Loucy (cell line): ENCODE data around the gene CLSTN2.

Experiments
- H2AFZ ChIP-seq: fragments of 200-600 bp; sonication (generic); 2 replicates; pipeline ENCODE4 v1.6.0; 2016; ENCODE audit warnings: antibody characterized with exemption, mild to moderate bottlenecking, low read length, moderate library complexity
- H3F3A ChIP-seq: fragments of 200-600 bp; 2 replicates; pipeline ENCODE4 v1.6.0; 2016; ENCODE audit warnings: antibody characterized with exemption, low read depth, mild to moderate bottlenecking
- H3K27me3 ChIP-seq: fragments of 200-600 bp; sonication (generic); 2 replicates; pipeline ENCODE4 v1.6.1; 2014; ENCODE audit warnings: low read length, mild to moderate bottlenecking; ENCODE audit not compliant: insufficient read depth, poor library complexity, severe bottlenecking
- H3K36me3 ChIP-seq: fragments of 200-600 bp; sonication (generic); 2 replicates; pipeline ENCODE4 v1.6.1; 2016; ENCODE audit warnings: low read length; ENCODE audit not compliant: insufficient read depth
- H3K4me1 ChIP-seq: fragments of 200-600 bp; sonication (generic); 2 replicates; pipeline ENCODE4 v1.5.1; 2014; ENCODE audit warnings: low read length, mild to moderate bottlenecking; ENCODE audit not compliant: insufficient read depth, poor library complexity, severe bottlenecking
- H3K4me2 ChIP-seq: fragments of 200-600 bp; sonication (generic); 2 replicates; pipeline ENCODE4 v1.6.0; 2014; ENCODE audit warnings: antibody characterized with exemption, low read length, low read depth, mild to moderate bottlenecking; ENCODE audit not compliant: poor library complexity, severe bottlenecking
- H3K4me3 ChIP-seq: fragments of 200-600 bp; sonication (generic); 2 replicates; pipeline ENCODE4 v1.5.1; 2014; ENCODE audit warnings: low read length, mild to moderate bottlenecking, mixed read lengths; ENCODE audit not compliant: poor library complexity, severe bottlenecking
- H3K79me2 ChIP-seq: fragments of 200-600 bp; sonication (generic); 2 replicates; pipeline ENCODE4 v1.6.1; 2014; ENCODE audit warnings: low read length; ENCODE audit not compliant: insufficient read depth
- H3K9ac ChIP-seq: fragments of 200-600 bp; sonication (generic); 2 replicates; pipeline ENCODE4 v1.6.0; 2014; ENCODE audit warnings: mild to moderate bottlenecking, low read depth, low read length, moderate library complexity; ENCODE audit not compliant: poor library complexity, severe bottlenecking
- H3K9me2 ChIP-seq: fragments of 200-600 bp; sonication (generic); replicated peaks from 2 replicates; pipeline ENCODE4 v1.6.1; 2016; ENCODE audit warnings: low read depth, low read length, mixed read lengths
- H3K9me3 ChIP-seq: fragments of 200-600 bp; sonication (generic); 2 replicates; pipeline ENCODE4 v1.6.1; 2014; ENCODE audit warnings: mild to moderate bottlenecking, antibody characterized with exemption, low read length, low read depth; ENCODE audit not compliant: insufficient read depth
- H4K20me1 ChIP-seq: fragments of 200-600 bp; sonication (generic); 2 replicates; pipeline ENCODE4 v1.6.0; 2014; ENCODE audit warnings: antibody characterized with exemption, low read length, mild to moderate bottlenecking; ENCODE audit not compliant: insufficient read depth, poor library complexity, severe bottlenecking
- CTCF ChIP-seq: fragments of 200-600 bp; sonication (generic); conservative IDR thresholded peaks from 2 replicates; pipeline ENCODE4 v1.5.1; 2014; ENCODE audit warnings: mild to moderate bottlenecking, antibody characterized with exemption, low read length
- EZH2phosphoT487 ChIP-seq: fragments of 200-600 bp; IDR thresholded peaks from 2 replicates; pipeline ENCODE4 v1.6.1; 2018; ENCODE audit warnings: antibody characterized with exemption, mild to moderate bottlenecking, moderate library complexity, borderline replicate concordance

Gene CLSTN2

GRCh38 chr3:140316466-140316865 is 381.5 kb downstream of the CLSTN2 start:
- TF ChIP-seq CTCF (no peak), EZH2phosphoT487 (no peak)
- Histone ChIP-seq H3K4me1 (no peaks in the 10 kb centered on the region), H3K79me2 (no peaks in the 10 kb centered on the region), H3K9me2 (no peaks in the 10 kb centered on the region), H3K36me3 (no peaks in the 10 kb centered on the region), H4K20me1 (no peaks in the 10 kb centered on the region), H3K9ac (no peak overlapping the region), H3K27me3 (no peaks in the 10 kb centered on the region), H3K4me3 (no peak overlapping the region), H2AFZ (no peak overlapping the region), H3K9me3 (no peaks in the 10 kb centered on the region), H3F3A (no peaks in the 10 kb centered on the region), H3K4me2 (no peak overlapping the region)

- Histone ChIP-seq H2AFZ (no peak overlapping the region), H3K9me2 (no peaks in the 10 kb centered on the region), H3K9me3 (no peaks in the 10 kb centered on the region), H3K4me2 (no peak overlapping the region), H3K79me2 (no peaks in the 10 kb centered on the region), H3K4me1 (no peaks in the 10 kb centered on the region), H3K36me3 (no peaks in the 10 kb centered on the region), H3K4me3 (no peak overlapping the region), H4K20me1 (no peaks in the 10 kb centered on the region), H3K9ac (no peak overlapping the region), H3F3A (no peaks in the 10 kb centered on the region), H3K27me3 (no peaks in the 10 kb centered on the region)
- TF ChIP-seq EZH2phosphoT487 (no peak), CTCF (no peak)
Measured at GRCh38 chr3:140316868-140317400, 381.9 kb downstream of the CLSTN2 start.

- Histone ChIP-seq H2AFZ (no peak overlapping the region), H3K79me2 (no peaks in the 10 kb centered on the region), H3F3A (no peaks in the 10 kb centered on the region), H3K9ac (no peak overlapping the region), H3K4me2 (no peak overlapping the region), H3K9me2 (no peaks in the 10 kb centered on the region; the same call in 1 of the 2 replicates), H4K20me1 (no peaks in the 10 kb centered on the region), H3K4me1 (no peaks in the 10 kb centered on the region), H3K36me3 (no peaks in the 10 kb centered on the region), H3K27me3 (no peaks in the 10 kb centered on the region), H3K4me3 (no peak overlapping the region), H3K9me3 (no peaks in the 10 kb centered on the region)
- TF ChIP-seq EZH2phosphoT487 (no peak), CTCF (no peak)
Measured at GRCh38 chr3:140319739-140320138, 384.8 kb downstream of the CLSTN2 start.
